OCI-LY7 (cell line): Measurements from ENCODE around the gene OXTR. TPM values are rescaled to one million over a fixed set of nuclear protein-coding genes. Genes with fewer than 3 reads are reported as not detected.
"Not testable (repeated sequence)": the region's sequence is repeated elsewhere in the genome, so short reads cannot be mapped to it uniquely, and the experiment has no call there.

Experiments
- BruUV-seq: library from RNA; stranded (reverse); fragments of 400-500 nt; replicated peaks from 2 replicates; lab custom pipeline; 2021; lab: Mats Ljungman, UMichigan
- CTCF ChIA-PET: fragments of 300-600 bp; sonication (Branson Sonifier 250); formaldehyde crosslinking; loops from one replicate; lab custom pipeline; 2022; ENCODE audit warnings: antibody characterized with exemption; ENCODE audit not compliant: unreplicated experiment; lab: Charles Lee
- POLR2A ChIA-PET: fragments of 300-600 bp; sonication (Branson Sonifier 250); formaldehyde crosslinking; loops from one replicate; lab custom pipeline; 2022; ENCODE audit warnings: antibody characterized with exemption; lab: Charles Lee
- DNase-seq: peaks from one replicate; pipeline ENCODE4 v3.0.0-alpha.2; 2015; ENCODE audit warnings: low spot score
- H2AFZ ChIP-seq: fragments of 200-600 bp; sonication (generic), shearing (Covaris generic); 2 replicates; pipeline ENCODE4 v1.6.1; 2014; ENCODE audit warnings: mild to moderate bottlenecking, antibody characterized with exemption, low read length, moderate library complexity
- H3K27ac ChIP-seq: fragments of 200-600 bp; sonication (generic); 2 replicates; pipeline ENCODE4 v1.5.1; 2014; ENCODE audit warnings: mixed run types, low read depth, mild to moderate bottlenecking, moderate library complexity, low read length, inconsistent platforms; ENCODE audit not compliant: poor library complexity, severe bottlenecking
- H3K36me3 ChIP-seq: fragments of 200-600 bp; sonication (generic); 2 replicates; pipeline ENCODE4 v1.6.1; 2014; ENCODE audit warnings: mild to moderate bottlenecking, antibody characterized with exemption, low read length, moderate library complexity, mixed read lengths; ENCODE audit not compliant: insufficient read depth
- H3K4me1 ChIP-seq: fragments of 200-600 bp; sonication (generic); 2 replicates; pipeline ENCODE4 v1.5.1; 2014; ENCODE audit warnings: mild to moderate bottlenecking, low read length; ENCODE audit not compliant: insufficient read depth, poor library complexity, severe bottlenecking
- H3K4me2 ChIP-seq: fragments of 200-600 bp; sonication (generic); 2 replicates; pipeline ENCODE4 v1.6.1; 2014; ENCODE audit warnings: mild to moderate bottlenecking, low read length
- H3K4me3 ChIP-seq: fragments of 200-600 bp; sonication (generic); 2 replicates; pipeline ENCODE4 v1.5.1; 2014; ENCODE audit warnings: mild to moderate bottlenecking, low read depth, low read length; ENCODE audit not compliant: poor library complexity, severe bottlenecking
- H3K79me2 ChIP-seq: fragments of 200-600 bp; sonication (generic); 2 replicates; pipeline ENCODE4 v1.6.1; 2016; ENCODE audit warnings: low read depth, mild to moderate bottlenecking, low read length, moderate library complexity, mixed read lengths; ENCODE audit not compliant: insufficient read depth
- H3K9me2 ChIP-seq: fragments of 200-600 bp; sonication (generic); 2 replicates; pipeline ENCODE4 v1.6.1; 2016; ENCODE audit warnings: mild to moderate bottlenecking, low read length, mixed read lengths; ENCODE audit not compliant: insufficient read depth
- H3K9me3 ChIP-seq: fragments of 200-600 bp; sonication (generic); 2 replicates; pipeline ENCODE4 v1.6.1; 2014; ENCODE audit warnings: mild to moderate bottlenecking, mixed run types, low read length, mixed read lengths
- H4K20me1 ChIP-seq: fragments of 200-600 bp; sonication (generic); 2 replicates; pipeline ENCODE4 v1.6.1; 2014; ENCODE audit warnings: mild to moderate bottlenecking, antibody characterized with exemption, low read length, moderate library complexity, mixed read lengths; ENCODE audit not compliant: insufficient read depth
- EZH2phosphoT487 ChIP-seq: fragments of 200-600 bp; sonication (generic); IDR thresholded peaks from 2 replicates; pipeline ENCODE4 v1.6.1; 2018; ENCODE audit warnings: low read depth, borderline replicate concordance, mild to moderate bottlenecking, mixed run types, antibody characterized with exemption, low read length, moderate library complexity, mixed read lengths
- intact Hi-C: fragments of 100-400 bp; cut with micrococcal nuclease; formaldehyde crosslinking; loops from one replicate; pipeline ENCODE4 v1.10.0; 2022; ENCODE audit not compliant: unreplicated experiment
- total RNA-seq, 2 experiments: library from RNA; depleted of rRNA in 1 of 2; stranded (reverse); fragments of >200 nt in 1 of 2; shearing (Covaris generic) in 1 of 2; gene quantifications; 2 replicates each; pipeline ENCODE4 v1.2.3, GENCODE V29; 2014 to 2022
- TF ChIP-seq, protein P1 (sequence below): fragments of 200-600 bp; sonication (generic); conservative IDR thresholded peaks from 2 replicates; pipeline ENCODE4 v1.5.1; 2014; ENCODE audit warnings: mild to moderate bottlenecking, antibody characterized with exemption, low read length, moderate library complexity, mixed read lengths

The OXTR gene
- total RNA-seq, 2 experiments from 2014 or later = 0.82 to 2.0 TPM

DNA sequence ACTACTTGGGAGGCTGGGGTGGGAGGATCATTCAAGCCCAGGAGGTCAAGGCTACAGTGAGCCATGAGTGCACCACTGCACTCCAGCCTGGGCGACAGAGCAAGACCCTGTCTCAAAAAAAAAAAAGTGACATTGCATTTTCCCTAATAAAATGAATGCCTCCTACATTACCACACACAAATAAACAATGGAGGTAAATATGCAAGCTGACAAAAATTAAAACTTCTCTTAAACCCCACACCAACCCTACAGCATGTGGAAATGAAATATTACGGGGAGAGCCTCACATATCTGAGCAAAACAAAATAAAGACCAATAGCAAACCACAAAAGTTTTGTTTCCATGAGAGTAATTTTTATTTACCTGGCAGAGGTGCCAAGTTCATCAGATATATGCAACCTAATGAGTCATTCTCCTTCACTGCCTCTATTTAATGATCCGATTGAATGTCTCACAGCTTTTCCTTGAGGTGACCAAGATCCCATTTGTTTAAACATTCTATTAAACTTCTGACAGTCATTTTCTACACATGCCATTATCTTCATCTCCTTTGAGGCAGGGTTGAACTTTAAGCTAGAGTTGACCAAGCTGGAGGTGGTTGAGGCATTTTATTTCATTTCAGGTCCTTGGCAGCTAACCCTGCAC, 45.2 kb downstream of the OXTR start:
- POLR2A ChIA-PET = no interaction called here
- DNase-seq = no peak
- Histone ChIP-seq H3K36me3 (no peaks in the 10 kb centered on the region), H4K20me1 (no peaks in the 10 kb centered on the region), H2AFZ (no peak overlapping the region), H3K79me2 (no peaks in the 10 kb centered on the region), H3K27ac (no peak overlapping the region), H3K9me3 (no peaks in the 10 kb centered on the region), H3K4me3 (no peak overlapping the region), H3K4me1 (no peaks in the 10 kb centered on the region), H3K4me2 (no peak overlapping the region), H3K9me2 (no peaks in the 10 kb centered on the region)
- CTCF ChIA-PET = no interaction called here
- TF ChIP-seq EZH2phosphoT487 = no peak
- TF ChIP-seq, protein P1, sequence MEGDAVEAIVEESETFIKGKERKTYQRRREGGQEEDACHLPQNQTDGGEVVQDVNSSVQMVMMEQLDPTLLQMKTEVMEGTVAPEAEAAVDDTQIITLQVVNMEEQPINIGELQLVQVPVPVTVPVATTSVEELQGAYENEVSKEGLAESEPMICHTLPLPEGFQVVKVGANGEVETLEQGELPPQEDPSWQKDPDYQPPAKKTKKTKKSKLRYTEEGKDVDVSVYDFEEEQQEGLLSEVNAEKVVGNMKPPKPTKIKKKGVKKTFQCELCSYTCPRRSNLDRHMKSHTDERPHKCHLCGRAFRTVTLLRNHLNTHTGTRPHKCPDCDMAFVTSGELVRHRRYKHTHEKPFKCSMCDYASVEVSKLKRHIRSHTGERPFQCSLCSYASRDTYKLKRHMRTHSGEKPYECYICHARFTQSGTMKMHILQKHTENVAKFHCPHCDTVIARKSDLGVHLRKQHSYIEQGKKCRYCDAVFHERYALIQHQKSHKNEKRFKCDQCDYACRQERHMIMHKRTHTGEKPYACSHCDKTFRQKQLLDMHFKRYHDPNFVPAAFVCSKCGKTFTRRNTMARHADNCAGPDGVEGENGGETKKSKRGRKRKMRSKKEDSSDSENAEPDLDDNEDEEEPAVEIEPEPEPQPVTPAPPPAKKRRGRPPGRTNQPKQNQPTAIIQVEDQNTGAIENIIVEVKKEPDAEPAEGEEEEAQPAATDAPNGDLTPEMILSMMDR = no peak
- BruUV-seq = no TSS peak
- intact Hi-C loops = no loop called here

DNA sequence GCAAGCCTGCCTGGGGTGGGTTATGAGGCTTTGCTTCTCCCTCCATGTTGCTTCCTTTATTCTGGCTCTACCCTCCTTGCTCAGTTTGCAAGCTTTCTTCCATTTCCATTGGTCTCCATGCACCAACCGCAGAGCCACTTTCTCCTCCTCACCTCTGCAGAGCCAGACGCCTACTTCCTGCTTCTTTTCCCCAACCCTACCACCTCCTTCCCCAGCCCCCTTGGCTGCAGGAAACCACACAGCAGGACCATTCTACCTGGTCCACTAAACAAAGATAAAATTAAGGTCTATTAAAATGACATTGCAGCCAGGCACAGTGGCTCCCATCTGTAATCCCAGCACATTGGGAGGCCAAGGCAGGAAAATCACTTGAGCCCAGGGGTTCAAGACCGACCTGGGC, 45.8 kb downstream of the OXTR start:
- Histone ChIP-seq H4K20me1 (no peaks in the 10 kb centered on the region), H3K9me3 (no peaks in the 10 kb centered on the region), H3K79me2 (no peaks in the 10 kb centered on the region), H3K4me1 (no peaks in the 10 kb centered on the region), H3K4me3 (no peak overlapping the region), H3K36me3 (no peaks in the 10 kb centered on the region), H3K9me2 (no peaks in the 10 kb centered on the region), H2AFZ (no peak overlapping the region), H3K4me2 (no peak overlapping the region), H3K27ac (no peak overlapping the region)
- CTCF ChIA-PET = no interaction called here
- intact Hi-C loops = no loop called here
- TF ChIP-seq, protein P1 = no peak
- TF ChIP-seq EZH2phosphoT487 = no peak
- POLR2A ChIA-PET = no interaction called here
- DNase-seq = no peak
- BruUV-seq = no TSS peak

DNA sequence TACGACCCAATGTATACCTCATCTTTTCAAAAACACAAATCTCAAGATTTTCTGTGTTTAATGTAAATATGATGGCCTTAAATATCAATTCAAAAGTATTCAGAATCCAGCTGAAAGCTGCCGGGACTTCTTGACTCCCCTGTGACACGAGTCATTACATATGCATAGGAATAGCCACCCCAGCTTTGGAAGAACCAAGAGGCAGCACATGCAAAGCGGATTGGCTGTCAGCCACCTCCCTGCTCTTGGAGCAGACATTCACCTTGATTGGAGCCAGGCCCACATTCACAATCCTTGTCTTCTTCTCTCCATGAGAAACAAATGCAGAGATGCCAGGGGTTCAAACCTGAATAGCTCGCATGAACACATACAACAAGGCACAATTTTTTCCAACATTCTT, 46.6 kb downstream of the OXTR start:
- POLR2A ChIA-PET = no interaction called here
- CTCF ChIA-PET = no interaction called here

DNA sequence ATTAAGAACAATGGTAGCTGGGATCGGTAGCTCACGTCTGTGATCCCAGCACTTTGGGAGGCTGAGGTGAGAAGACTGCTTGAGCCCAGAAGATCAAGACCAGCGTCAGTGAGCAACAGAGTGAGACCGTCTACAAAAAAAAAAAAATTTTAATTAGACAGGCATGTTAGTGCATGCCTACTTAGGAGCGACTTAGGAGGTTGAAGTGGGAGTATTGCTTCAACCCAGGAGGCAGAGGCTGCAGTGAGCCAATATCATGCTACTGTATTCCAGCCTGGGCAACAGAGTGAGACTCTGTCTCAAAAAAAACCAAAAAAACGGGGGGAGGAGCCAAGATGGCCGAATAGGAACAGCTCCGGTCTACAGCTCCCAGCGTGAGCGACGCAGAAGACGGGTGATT, 53.7 kb downstream of the OXTR start:
- H3K4me3 ChIP-seq, DNase-seq, H3K4me2 ChIP-seq, BruUV-seq, H3K27ac ChIP-seq, H3K4me1 ChIP-seq, CTCF ChIA-PET, H4K20me1 ChIP-seq, H3K9me2 ChIP-seq, H2AFZ ChIP-seq, POLR2A ChIA-PET, H3K9me3 ChIP-seq, H3K79me2 ChIP-seq, intact Hi-C loops, H3K36me3 ChIP-seq: not testable (repeated sequence)

More for the DNA sequence above, 46.6 kb downstream of the OXTR start:
- Histone ChIP-seq H3K79me2 (no peaks in the 10 kb centered on the region), H2AFZ (no peak overlapping the region), H3K9me3 (no peaks in the 10 kb centered on the region), H3K36me3 (no peaks in the 10 kb centered on the region), H3K4me3 (no peak overlapping the region), H3K4me1 (no peaks in the 10 kb centered on the region), H4K20me1 (no peaks in the 10 kb centered on the region), H3K27ac (no peak overlapping the region), H3K4me2 (no peak overlapping the region), H3K9me2 (no peaks in the 10 kb centered on the region)
- DNase-seq = no peak
- intact Hi-C loops = no loop called here
- TF ChIP-seq, protein P1 = no peak
- TF ChIP-seq EZH2phosphoT487 = no peak
- no TSS peak for BruUV-seq
